Measurements from ENCODE around the gene MICAL3.
"Not testable (repeated sequence)": the region's sequence is repeated elsewhere in the genome, so short reads cannot be mapped to it uniquely, and the experiment has no call there.

GRCh38 chr22:17995256-17995655 lies 29.1 kb downstream of the MICAL3 start:
- TF ChIP-seq, protein P1, sequence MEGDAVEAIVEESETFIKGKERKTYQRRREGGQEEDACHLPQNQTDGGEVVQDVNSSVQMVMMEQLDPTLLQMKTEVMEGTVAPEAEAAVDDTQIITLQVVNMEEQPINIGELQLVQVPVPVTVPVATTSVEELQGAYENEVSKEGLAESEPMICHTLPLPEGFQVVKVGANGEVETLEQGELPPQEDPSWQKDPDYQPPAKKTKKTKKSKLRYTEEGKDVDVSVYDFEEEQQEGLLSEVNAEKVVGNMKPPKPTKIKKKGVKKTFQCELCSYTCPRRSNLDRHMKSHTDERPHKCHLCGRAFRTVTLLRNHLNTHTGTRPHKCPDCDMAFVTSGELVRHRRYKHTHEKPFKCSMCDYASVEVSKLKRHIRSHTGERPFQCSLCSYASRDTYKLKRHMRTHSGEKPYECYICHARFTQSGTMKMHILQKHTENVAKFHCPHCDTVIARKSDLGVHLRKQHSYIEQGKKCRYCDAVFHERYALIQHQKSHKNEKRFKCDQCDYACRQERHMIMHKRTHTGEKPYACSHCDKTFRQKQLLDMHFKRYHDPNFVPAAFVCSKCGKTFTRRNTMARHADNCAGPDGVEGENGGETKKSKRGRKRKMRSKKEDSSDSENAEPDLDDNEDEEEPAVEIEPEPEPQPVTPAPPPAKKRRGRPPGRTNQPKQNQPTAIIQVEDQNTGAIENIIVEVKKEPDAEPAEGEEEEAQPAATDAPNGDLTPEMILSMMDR (IDR thresholded peaks at IDR 0.05), result not testable (repeated sequence)
- not testable (repeated sequence) for TF ChIP-seq POLR2A, POLR2AphosphoS5, EP300 (IDR thresholded peaks at IDR 0.05)

All from suprapubic skin (tissue), 4 donors.